ENCODE measurements around the gene SLC40A1. TPM values are rescaled to one million over a fixed set of nuclear protein-coding genes. Genes with fewer than 3 reads are reported as not detected.

SLC40A1 gene
- total RNA-seq, 4 donors from 2014 or later, result 5.4 to 34.1 (median 19.1) TPM

- no peak overlapping the region for H3K4me3 ChIP-seq
- no peaks in the 10 kb centered on the region for H3K9me3 ChIP-seq
- H3K27me3 ChIP-seq, result no peaks in the 10 kb centered on the region
- WGBS, 2 donors, result 74 to 75% methylated on average over 1 of the region's 1 CpG
- H3K4me1 ChIP-seq, result peaks cover 0 to 9% (median 7%) of the 10 kb centered on the region in 3 donors
- TF ChIP-seq CTCF (IDR thresholded peaks at IDR 0.05), result no peak
- no peak for TF ChIP-seq POLR2A (IDR thresholded peaks at IDR 0.05)
- H3K27ac ChIP-seq, result no peak overlapping the region
- DNase-seq, result no peak
- intact Hi-C loops (cut with DNase I), result no loop called here
- H3K36me3 ChIP-seq, result no peaks in the 10 kb centered on the region
Measured at GRCh38 chr2:189527812-189528592, 52.6 kb downstream of the SLC40A1 start.

- Histone ChIP-seq H3K4me3 (peak overlapping the region in 1 of 4 donors; percentile 27), H3K36me3 (no peaks in the 10 kb centered on the region), H3K4me1 (peaks cover 0 to 12% (median 9%) of the 10 kb centered on the region in 3 donors), H3K27me3 (no peaks in the 10 kb centered on the region), H3K27ac (peak overlapping the region in 2 of 4 donors; percentile 4 to 51), H3K9me3 (no peaks in the 10 kb centered on the region)
- DNase-seq, result no peak
- WGBS, 2 donors, result 63 to 73% methylated on average over 13 of the region's 13 CpGs
- TF ChIP-seq CTCF (IDR thresholded peaks at IDR 0.05) (no peak), POLR2A (IDR thresholded peaks at IDR 0.05) (no peak)
- intact Hi-C loops (cut with DNase I), result no loop called here
Measured at GRCh38 chr2:189527041-189527750, 53.4 kb downstream of the SLC40A1 start.

- Histone ChIP-seq H3K36me3 (no peaks in the 10 kb centered on the region), H3K4me3 (no peak overlapping the region), H3K9me3 (no peaks in the 10 kb centered on the region), H3K27me3 (no peaks in the 10 kb centered on the region), H3K27ac (no peak overlapping the region), H3K4me1 (peaks cover 0 to 16% (median 9%) of the 10 kb centered on the region in 3 donors)
- WGBS, 2 donors, result 70 to 77% methylated on average over 2 of the region's 2 CpGs
- DNase-seq, result no peak
- intact Hi-C loops (cut with DNase I), result no loop called here
- TF ChIP-seq POLR2A (IDR thresholded peaks at IDR 0.05), result no peak
- no peak for TF ChIP-seq CTCF (IDR thresholded peaks at IDR 0.05)
Measured at GRCh38 chr2:189526241-189526640, 54.3 kb downstream of the SLC40A1 start.

DNA sequence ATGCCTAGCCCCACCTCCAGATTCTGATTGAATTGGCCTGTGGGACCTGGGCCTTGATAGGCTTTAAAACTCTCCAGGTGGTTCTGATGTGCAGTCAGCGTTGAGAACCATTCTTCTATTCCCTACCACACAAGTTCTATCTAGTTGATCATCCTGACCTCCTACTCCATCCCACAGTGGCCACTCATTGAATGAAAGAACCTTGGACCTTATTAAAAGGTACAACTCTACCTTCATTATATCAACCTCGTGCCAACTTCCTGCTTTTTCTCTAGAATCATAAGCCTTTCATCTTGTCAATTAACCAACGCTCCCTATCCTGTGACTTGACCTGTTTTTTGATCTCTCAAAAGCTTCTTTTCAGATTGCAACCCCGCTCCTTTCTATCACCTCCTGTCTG, 55.8 kb downstream of the SLC40A1 start:
- TF ChIP-seq CTCF (IDR thresholded peaks at IDR 0.05), result no peak
- no peak for TF ChIP-seq POLR2A (IDR thresholded peaks at IDR 0.05)
- DNase-seq, result no peak
- no peak overlapping the region for H3K27ac ChIP-seq

More for the DNA sequence above, 55.8 kb downstream of the SLC40A1 start:
- 67 to 79% methylated on average over 4 of the region's 4 CpGs for WGBS, 2 donors
- Histone ChIP-seq H3K27me3 (no peaks in the 10 kb centered on the region), H3K9me3 (no peaks in the 10 kb centered on the region), H3K4me1 (peaks cover 0 to 16% (median 9%) of the 10 kb centered on the region in 3 donors), H3K4me3 (no peak overlapping the region), H3K36me3 (no peaks in the 10 kb centered on the region)
- intact Hi-C loops (cut with DNase I), result no loop called here
